H1 (cell line): Measurements from ENCODE around the gene FPGS. TPM values are rescaled to one million over a fixed set of nuclear protein-coding genes. Genes with fewer than 3 reads are reported as not detected.

ENCODE experiments used
- BACH1 ChIP-seq: IDR thresholded peaks from 2 replicates; pipeline ENCODE4 v1.6.1; 2012; ENCODE audit warnings: low read length, improper control_type of control experiment
- CHD2 ChIP-seq: IDR thresholded peaks from 2 replicates; pipeline ENCODE4 v1.6.1; 2012; ENCODE audit warnings: low read length, improper control_type of control experiment
- EP300 ChIP-seq, 2 experiments: IDR thresholded peaks; 1 replicate in 1 of 2; 2 replicates in 1 of 2; pipeline ENCODE4 v1.6.1; 2011 to 2012; ENCODE audit warnings: low read depth in 2 of 2, low read length in 2 of 2, mild to moderate bottlenecking in 2 of 2, borderline replicate concordance in 1 of 2, inconsistent platforms in 1 of 2, moderate library complexity in 1 of 2
- POLR2A ChIP-seq, 2 experiments: IDR thresholded peaks; 1 replicate in 1 of 2; 2 replicates in 1 of 2; pipeline ENCODE4 v1.6.1; 2011; ENCODE audit warnings: low read depth in 2 of 2, low read length in 2 of 2, mild to moderate bottlenecking in 2 of 2; ENCODE audit errors: control extremely low read depth in 1 of 2
- polyA plus RNA-seq, 7 experiments: library from polyadenylated mRNA; depleted of rRNA in 3 of 7; stranded (reverse) in 5 of 7; unstranded in 2 of 7; fragments of >200 nt in 5 of 7; fragments of 200-250 nt in 2 of 7; gene quantifications; 1 replicate in 5 of 7; 2 replicates in 1 of 7; 4 replicates in 1 of 7; pipeline versions ENCODE4 v1.2.1 to v1.2.3, GENCODE V29; 2011 to 2013; ENCODE audit warnings: missing spikeins in 2 of 7, mixed read lengths in 2 of 7
- total RNA-seq: library from RNA; stranded (reverse); fragmentation: NEBNext Ultra II Directional; extraction: Animal tissue kit (Norgen Biotek cat#: 25700); gene quantifications from 2 replicates; pipeline ENCODE4 v1.2.1, GENCODE V29; 2021
- TF ChIP-seq, protein P1 (sequence below): IDR thresholded peaks from 2 replicates; pipeline ENCODE4 v1.6.1; 2011; ENCODE audit warnings: low read length, improper control_type of control experiment
- TF ChIP-seq, protein P2 (sequence below): IDR thresholded peaks from 2 replicates; pipeline ENCODE4 v1.6.1; 2012; ENCODE audit warnings: inconsistent platforms

FPGS gene
- total and polyA plus RNA-seq, 2 of the 8 experiments (the other 6 are each of a cell fraction or from before 2014, with no cell fraction given) = 62.4 to 83.0 TPM

DNA sequence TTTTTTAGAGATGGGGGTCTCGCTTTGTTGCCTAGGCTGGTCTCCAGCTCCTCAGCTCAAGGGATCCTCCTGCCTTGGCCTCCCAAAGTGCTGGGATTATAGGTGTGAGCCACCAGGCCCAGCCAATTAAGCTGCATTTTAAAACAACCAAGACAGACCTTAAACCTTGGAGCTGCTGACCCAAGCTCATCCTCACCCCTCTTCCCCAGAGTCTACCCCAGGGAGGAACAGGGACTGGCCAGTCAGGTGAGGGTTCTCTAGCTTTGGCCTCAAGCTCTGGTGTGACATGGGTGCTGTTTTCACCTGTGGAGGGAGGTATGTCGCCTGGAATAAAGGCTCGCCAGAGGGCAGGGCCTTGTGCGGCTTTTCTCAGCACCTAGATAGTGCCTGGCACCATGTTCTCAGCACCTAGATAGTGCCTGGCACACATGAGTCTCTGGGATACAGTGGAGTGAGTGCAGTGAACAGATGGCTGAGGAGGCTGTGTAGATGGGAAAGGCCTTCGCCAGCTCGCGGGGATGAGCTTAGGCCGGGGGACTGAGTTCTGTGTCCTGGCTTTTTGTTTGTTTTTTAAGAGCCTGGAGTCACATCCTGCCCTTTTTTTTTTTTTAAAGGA is 9.5 kb upstream of the FPGS start (continued):
- no peak for TF ChIP-seq BACH1
- TF ChIP-seq EP300 (IDR thresholded peaks at IDR 0.05; ENCODE audit: borderline replicate concordance in 1 of 2, low read depth in 2 of 2, low read length in 2 of 2) = no peak
- TF ChIP-seq CHD2 = no peak
- TF ChIP-seq, protein P1, sequence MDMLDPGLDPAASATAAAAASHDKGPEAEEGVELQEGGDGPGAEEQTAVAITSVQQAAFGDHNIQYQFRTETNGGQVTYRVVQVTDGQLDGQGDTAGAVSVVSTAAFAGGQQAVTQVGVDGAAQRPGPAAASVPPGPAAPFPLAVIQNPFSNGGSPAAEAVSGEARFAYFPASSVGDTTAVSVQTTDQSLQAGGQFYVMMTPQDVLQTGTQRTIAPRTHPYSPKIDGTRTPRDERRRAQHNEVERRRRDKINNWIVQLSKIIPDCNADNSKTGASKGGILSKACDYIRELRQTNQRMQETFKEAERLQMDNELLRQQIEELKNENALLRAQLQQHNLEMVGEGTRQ = no peak
- TF ChIP-seq POLR2A (IDR thresholded peaks at IDR 0.05; ENCODE audit: control extremely low read depth in 1 of 2, low read depth in 2 of 2, low read length in 2 of 2) = peak in 1 of 2 experiments; percentile 45; a peak in 2 of 3 replicates
- TF ChIP-seq, protein P2, sequence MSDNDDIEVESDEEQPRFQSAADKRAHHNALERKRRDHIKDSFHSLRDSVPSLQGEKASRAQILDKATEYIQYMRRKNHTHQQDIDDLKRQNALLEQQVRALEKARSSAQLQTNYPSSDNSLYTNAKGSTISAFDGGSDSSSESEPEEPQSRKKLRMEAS = no peak
